ENCODE data around the gene CARD10.

CARD10 gene, protein sequence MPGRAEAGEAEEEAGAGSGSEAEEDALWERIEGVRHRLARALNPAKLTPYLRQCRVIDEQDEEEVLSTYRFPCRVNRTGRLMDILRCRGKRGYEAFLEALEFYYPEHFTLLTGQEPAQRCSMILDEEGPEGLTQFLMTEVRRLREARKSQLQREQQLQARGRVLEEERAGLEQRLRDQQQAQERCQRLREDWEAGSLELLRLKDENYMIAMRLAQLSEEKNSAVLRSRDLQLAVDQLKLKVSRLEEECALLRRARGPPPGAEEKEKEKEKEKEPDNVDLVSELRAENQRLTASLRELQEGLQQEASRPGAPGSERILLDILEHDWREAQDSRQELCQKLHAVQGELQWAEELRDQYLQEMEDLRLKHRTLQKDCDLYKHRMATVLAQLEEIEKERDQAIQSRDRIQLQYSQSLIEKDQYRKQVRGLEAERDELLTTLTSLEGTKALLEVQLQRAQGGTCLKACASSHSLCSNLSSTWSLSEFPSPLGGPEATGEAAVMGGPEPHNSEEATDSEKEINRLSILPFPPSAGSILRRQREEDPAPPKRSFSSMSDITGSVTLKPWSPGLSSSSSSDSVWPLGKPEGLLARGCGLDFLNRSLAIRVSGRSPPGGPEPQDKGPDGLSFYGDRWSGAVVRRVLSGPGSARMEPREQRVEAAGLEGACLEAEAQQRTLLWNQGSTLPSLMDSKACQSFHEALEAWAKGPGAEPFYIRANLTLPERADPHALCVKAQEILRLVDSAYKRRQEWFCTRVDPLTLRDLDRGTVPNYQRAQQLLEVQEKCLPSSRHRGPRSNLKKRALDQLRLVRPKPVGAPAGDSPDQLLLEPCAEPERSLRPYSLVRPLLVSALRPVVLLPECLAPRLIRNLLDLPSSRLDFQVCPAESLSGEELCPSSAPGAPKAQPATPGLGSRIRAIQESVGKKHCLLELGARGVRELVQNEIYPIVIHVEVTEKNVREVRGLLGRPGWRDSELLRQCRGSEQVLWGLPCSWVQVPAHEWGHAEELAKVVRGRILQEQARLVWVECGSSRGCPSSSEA
- total RNA-seq: 0 to 0.39 (median 0.11) reads per million in 18 experiments

DNA sequence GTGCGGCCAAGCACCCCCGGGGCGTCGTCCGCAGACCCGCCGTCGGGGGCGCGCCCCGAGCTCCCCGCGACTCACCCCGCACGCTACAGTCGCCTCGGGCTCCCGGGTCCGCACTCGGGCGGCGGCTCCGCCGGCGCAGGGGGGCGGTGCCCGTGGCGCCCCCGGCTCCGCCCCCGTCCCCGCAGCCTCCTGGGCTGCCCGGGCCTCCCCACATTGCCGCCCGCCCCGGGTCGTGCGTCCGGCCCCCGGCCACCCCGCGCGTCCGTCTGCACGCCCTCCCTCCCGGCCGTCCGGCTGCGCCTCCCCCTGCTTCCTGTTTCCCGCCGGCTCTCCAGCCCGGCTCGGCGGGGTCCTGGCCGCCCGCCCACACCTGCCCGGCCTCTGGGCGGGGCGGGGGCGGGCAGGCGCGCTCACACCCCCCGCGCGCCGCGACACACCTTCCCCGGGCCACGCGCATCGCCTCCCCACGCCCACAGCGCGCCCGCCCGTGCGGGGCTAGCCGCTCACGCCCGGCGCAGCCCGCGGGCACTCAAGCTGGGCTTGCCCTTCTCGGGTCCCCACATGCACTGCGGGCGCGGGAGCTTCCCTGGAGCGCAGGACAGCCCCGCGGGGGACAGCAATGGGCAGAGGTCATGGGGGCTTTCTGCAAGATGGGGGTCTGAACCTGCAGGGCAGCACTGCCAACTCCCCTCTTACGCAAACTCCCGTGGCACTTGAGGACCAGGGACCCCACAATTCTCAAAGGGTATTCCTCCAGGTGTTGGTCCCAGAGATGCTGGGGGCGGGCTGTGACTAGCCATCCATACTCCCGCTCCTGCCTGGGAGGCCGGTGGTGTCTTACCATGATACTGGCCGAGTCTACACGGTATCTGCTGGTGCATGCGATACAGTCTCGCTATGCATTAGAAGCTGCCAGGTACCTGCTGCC, at the start of gene CARD10:
TSS of gene CARD10 (minus strand) at position 148 of the 928 bp plus-strand sequence. CDS start 215 bp downstream, outside the sequence.
- peak in 1 of 2 donors; percentile 28 for DNase-seq

DNA sequence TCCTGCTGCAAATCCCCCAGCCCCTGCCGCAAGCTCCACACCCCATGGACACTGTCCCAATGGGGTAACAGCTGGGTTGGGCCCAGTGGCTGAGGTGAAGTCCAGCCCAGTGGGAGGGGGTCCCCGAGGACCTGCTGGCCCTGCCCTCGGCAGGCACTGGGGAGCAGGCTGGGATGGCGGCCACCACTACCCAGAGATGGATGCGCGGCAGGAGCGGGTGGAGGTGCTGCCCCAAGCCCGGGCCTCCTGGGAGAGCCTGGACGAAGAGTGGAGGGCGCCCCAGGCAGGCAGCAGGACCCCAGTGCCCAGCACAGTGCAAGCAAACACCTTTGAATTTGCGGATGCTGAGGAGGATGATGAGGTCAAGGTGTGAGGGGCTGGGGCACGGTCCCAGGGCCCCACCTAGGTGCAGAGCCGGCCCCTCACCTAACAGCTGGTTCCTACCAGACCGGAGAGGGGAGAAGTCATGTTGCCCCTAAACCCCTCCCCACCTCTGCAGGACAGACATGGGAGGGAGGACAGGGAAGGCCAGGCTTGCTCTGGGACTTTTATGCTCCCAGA, 49.3 kb upstream of the CARD10 start:
- DNase-seq: no peak

DNA sequence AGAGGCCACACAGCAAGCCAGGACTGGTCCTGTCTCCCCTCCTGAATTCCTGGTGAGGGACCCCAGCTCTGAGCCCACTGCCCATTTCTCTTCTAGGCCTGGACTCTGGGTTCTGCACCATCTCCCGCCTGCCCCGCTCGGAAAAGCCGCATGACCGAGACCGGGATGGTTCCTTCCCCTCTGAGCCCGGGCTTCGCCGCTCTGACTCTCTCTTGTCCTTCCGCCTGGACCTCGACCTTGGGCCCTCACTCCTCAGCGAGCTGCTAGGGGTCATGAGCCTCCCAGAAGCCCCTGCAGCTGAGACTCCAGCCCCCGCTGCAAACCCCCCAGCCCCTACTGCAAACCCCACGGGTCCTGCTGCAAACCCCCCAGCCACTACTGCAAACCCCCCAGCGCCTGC, 48.8 kb upstream of the CARD10 start:
- no peak for DNase-seq

DNA sequence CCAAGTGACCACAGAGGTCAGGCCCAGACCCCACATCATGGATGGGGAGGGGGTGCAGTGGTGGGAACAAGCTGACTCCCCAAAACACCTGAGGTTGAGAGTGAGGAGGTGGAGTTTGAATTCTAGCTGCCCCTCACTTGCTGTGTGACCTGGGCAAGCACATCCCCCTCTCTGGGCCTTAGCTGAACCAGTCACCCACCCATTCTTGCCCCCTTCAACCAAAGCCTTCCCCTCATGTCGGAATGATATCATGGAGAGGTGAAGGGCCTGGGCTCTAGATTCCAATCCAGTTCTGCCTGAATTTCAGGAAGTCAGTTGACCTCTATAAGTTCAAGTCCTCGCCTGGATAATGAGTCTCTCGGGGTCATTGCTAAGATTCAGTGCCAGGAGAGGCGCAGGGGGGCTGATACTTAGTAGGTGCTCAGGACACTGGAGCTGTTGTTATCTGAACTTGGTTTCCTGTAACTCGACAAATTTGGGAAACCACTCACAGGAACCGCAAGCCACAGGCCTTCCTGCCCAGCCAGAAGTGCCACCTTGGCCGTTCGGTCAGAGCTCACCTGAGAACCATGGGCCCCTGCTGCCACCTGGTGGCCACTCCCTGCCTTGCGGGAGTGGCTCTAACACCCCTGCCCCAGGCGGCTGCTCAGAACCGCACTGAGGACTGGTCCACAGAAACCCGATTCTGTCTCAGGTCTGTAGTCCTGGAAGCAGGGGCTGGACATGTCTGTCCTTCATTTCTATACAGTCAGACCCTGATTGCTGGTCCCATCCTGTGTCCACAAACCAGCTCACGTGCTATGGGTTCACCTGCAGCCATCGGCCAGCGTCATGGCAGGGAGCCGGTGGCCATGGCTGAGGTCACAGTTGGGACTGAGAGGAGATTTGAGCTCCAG, 47.9 kb upstream of the CARD10 start:
- DNase-seq: peak; percentile 62 to 67

DNA sequence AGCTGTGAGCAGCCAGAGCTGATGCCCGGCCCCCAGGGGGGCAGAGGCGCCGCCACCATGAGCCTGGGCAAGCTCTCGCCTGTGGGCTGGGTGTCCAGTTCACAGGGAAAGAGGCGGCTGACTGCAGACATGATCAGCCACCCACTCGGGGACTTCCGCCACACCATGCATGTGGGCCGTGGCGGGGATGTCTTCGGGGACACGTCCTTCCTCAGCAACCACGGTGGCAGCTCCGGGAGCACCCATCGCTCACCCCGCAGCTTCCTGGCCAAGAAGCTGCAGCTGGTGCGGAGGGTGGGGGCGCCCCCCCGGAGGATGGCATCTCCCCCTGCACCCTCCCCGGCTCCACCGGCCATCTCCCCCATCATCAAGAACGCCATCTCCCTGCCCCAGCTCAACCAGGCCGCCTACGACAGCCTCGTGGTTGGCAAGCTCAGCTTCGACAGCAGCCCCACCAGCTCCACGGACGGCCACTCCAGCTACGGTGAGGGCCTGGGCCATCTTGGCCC, 47.2 kb upstream of the CARD10 start:
- DNase-seq: peak; percentile 69 to 95

DNA sequence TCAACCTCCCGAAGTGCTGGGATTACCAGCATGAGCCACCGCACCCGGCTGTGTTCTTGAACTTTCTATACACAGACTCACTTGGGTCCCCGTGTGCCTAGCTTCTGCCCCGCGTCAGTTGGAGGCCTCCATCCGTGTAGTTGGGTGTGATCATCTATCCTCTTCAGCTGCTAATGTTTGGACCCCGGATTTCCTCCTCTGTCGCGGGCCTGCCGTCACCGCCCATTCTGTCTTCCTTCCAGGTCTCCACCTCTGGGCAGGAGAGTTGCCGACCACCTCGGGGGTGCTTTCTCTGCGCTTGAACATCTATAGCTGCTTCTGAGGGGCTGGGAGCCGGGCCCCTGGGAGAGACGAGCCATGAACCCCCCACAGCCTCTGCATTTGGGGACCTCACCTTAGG, 46.6 kb upstream of the CARD10 start:
- DNase-seq: no peak

DNA sequence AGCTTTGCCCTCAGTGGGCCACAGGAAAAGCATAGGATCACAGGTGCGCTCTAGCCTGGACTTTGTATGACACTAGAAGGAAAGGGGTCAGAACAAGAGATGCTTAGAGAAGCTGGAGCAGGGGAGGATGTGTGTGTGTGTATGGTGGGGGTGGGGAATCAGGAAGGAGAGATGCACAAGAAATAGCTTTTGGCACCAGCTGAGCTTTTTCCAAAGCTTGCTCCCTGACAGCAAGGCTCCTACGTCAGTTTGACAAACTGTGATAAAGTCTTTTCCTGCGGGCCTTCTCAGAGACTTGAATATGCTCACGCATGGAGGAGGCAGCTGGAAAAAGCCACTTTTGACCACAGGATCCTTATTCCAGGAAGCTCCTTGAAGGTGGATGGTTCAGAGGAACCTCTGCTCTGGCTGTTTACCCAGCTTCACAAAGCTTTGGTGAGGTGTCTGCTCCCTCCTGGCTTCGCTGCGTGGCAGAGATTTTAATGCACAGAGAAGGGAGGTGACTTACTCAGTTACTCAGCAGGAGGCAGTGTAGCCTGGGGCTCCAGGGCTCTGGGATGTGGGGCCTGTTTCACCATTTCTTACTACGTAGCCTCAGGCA, 45.0 kb upstream of the CARD10 start:
- DNase-seq: no peak

DNA sequence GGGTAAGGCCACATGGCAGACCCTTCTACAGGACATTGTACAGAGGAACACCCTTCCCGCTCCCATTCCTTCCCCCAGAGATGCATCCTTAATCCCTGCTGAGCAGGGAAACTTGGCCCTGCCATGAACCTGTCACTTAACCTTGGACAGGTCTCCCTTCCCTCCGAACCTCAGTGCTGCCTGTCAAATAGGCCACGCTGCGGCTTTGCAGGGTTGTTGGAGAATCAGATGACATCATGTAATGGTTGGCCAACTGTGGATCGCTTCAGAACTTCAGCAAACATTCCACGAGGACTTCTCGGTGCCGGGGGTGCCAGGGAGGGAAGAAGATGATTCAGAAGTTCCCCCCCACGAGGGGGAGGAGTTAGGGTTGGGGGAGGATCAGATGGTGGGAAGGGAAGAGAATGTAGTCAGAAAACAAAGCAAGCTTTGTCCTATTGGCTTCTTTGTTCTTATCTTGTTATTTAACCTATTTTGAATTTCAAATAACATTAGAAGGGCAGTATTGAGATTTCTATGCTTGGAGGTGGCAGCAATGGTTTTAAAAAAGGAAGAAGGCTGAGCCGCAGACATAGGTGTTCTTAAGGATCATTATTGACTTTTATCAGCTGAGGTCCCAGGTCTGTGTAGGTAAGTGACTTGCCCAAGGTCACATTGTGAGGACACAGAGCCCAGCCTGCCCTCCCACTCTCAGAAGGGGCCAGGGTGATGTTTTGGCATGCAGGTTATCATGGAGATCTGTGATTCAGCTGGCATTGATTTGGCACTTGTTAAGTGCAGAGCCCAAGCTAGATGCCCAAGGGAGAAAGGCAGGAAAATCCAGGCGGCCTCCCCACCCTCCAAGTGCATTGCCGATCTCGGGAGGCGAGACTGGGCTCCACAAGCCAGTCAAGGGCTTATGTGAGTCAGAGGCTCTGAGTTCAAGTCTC, 44.2 kb upstream of the CARD10 start:
- peak; percentile 51 to 81 for DNase-seq

DNA sequence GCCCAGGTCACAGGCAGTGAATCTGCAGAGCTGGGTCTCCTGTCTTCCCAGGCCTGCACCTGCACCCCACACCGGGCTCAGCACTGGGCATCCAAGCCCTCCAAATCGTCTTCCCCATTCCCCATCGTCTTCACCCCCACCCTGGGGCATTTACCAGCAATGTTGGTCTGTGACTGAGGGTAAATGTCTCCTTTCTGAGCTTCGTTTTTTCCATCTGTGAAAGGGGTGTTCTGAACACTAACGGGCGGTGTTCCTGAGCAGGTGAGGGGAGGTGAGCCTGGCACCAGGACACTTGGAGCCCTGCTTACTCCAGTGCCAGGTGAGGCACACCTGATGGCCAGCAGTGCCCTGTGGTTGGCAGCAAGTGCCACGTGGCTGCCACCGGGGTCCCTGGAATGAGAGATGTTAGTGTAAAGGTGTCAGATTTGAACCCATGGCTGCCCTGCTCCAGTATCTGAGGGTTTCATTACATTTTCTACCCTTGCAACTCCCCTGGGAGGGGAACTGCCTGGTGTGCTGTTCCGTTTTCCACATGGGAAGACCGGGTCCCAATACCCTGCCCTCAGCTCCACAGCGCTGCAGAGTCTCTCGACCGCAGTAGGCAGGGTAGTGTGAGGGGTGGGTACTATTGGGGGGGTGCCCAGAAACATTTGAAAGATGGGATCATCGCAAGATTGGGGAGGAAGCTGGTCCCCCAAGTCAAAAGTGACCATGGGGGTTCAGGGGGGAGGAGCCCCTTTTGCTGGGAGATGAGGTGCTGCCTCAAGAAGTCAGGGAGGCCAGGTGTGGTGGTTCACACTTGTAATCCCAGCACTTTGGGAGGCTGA, 43.0 kb upstream of the CARD10 start:
- DNase-seq: no peak

DNA sequence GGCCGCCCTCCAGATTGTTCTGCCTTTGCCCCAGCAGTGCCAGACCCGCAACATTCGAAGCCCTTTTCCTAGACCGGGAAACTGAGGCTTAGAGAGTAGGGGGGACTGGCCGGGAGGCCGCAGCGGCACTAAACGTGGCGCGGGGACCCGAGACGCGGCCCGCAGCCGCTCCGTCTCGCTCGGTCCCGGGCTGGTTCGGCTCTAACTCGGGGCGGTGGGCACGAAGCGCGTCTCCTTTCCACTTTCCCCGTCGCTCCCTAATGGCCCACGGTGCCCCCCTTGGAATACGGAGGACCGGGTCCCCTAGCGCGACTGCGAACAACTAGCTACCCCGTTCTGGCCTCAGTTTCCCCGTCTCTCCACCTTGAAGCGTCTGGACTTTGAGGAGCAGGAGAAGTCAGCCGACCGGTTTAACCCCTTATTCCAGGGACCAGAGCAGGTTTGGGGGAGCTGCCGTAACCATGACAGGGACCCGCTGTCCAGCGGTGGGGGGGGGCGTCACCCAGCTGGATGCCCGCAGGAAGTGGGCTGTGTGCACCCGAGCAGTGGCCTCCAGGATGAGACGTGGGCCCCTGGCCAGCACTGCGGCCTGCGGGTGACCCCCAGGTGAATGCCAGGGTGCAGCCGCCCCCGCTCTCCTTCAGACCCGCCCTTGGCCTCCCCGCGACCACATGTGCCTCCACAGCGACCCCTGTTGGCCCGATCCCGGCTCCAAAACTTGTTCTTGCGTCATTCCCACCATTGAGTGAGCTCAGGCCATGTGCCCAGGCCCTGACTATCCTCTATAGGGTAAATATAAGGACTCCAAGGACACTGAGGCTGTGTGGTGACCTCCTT, 42.2 kb upstream of the CARD10 start:
- peak; percentile 88 to 89 for DNase-seq

DNA sequence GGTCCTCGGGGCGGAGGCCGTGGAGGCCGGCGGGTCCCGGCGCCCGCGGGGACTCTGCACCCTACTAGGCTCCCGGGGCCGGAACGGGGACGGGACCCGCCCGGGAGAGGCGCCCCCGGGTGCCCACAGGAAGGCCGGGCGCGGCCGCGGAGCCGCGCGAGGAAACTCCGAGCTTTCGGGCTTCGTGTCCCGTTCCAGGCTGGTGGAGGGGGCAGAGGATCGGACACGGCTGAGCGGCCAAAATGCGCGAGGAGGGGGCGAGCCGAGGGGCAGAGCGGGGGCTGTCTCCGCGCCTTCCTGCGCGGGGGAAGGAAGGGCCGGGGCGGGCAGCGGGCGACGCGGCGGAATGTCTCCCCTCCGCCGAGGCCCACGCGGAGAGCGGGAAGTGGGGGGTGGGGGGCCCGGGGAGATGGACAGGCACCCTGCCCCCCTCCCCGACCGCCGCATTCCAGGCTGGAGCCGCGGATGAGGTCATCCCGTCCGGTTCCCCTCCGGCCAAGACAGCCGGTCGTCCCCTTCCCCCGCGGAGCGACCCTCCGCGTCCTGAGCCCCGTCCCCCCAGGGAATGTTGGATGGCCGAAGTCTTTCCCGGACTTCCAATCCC, 41.5 kb upstream of the CARD10 start:
- DNase-seq: peak in 1 of 2 donors; percentile 17

DNA sequence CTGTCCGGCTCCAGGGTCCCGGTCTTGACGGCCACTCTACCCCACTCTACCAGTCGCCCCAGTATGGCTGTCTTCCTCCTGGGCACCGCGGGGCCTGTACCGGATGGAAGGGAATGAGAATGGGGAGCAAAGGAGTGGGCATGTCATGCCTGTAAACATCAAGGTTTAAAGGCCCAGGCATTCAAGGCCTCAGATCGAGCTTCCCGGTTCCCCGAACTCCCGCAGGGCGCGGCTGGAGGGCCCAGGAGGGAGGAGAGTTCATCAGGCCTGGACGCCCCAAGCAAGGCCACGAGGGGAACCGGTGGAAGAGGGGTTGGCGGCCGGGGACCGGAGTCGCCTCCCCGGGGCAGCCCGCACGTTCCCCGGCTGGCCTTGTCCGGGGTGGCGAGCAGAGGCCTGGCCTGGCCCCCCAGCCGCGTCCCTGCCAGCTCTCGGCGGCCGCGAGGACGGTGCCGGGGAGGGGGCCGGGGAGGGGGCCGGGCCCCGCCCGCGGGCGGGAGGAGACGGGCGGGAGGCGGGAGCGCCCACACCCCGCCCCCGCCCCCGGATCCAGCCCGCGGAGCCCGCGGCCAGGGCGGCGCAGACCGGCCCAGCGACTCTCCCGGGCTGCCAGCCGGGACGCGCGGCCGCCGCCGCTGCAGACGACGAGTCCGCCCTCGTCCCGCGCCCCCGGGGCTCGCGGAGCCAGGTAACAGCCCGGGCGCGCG, 40.8 kb upstream of the CARD10 start, which contains the start of gene CDC42EP1:
TSS of gene CDC42EP1 (plus strand) at position 580 of the 707 bp plus-strand sequence. CDS start 5,870 bp downstream, outside the sequence.
- peak in 1 of 2 donors; percentile 55 for DNase-seq

DNA sequence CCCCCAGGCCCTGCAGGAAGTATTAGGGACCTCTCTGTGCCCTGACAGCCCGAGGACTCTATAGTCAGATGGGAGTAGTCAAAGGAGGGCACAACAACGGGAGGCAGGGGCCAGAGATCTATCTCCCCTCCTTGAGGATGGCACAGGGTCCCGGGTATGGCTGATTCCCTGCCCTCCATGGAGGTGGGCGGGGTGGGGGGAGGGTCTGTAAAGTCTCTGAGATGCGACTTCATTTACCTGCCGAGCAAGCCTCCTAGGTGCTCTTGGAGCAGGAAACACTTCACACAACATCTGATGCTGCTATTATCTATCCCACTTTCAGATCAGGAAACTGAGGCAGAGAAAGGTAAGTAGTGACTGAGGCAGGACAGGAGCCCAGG, 40.3 kb upstream of the CARD10 start:
- DNase-seq: no peak

DNA sequence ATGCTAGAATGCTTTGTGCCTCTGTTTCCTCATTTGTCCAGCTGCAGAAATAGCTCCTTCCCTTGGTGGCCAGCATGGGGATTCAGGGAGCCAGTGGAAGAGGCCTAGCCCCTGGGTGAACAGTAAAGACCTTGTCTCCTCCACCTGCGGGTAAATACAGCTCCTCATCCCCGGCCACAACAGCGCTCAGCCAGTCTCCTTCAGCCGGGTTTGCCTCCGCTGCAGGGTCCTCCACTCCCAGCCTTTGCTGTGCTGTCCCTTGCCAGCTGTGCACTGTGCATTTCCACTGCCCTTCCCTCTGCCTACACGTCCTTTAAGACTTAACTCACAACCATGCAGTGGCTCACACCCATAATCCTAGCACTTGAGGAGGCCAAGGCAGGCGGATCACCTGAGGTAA, 39.6 kb upstream of the CARD10 start:
- DNase-seq: no peak

DNA sequence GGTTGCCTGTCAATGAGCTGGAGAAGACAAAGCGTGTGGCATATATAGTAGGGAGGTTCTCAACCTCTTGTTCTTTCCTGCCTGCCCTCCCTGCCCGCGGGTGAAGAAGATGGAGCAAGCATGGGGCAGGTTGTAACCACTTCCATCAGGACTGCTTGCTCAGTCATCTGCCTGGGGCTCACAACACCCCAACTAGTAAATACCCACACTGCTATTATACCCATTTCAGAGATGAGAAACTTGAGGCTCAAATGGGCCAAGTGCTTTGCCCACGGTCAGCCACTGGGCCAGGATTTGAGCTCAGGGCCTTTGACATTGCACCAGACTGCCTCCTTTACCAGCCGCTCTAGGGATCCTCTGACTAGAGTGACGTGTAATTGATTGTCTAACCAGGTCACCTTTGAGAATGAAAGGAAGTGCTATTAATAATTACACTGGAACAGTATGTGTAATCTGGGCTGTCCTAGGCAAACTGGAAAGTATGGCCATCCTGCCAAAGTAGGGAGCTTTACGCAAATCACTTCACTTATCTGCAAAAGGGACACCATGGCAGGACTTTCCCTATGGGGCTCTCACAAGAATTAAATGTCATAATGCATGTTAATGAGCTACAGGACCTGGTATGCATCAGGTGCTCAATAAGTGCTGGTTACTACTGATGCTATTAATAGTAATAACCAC, 38.2 kb upstream of the CARD10 start:
- DNase-seq: no peak
